ENCODE data around the gene ANKRD27. TPM values are rescaled to one million over a fixed set of nuclear protein-coding genes. Genes with fewer than 3 reads are reported as not detected.
"Not testable (repeated sequence)": the region's sequence is repeated elsewhere in the genome, so short reads cannot be mapped to it uniquely, and the experiment has no call there.

The ANKRD27 gene
- total RNA-seq, 1 donor from 2014 or later = 32.4 TPM

- Histone ChIP-seq H3K27ac (no peak overlapping the region), H3K36me3 (peaks cover 0 to 76% of the 10 kb centered on the region in 2 donors), H3K4me1 (no peaks in the 10 kb centered on the region), H3K9me3 (no peaks in the 10 kb centered on the region), H3K27me3 (no peaks in the 10 kb centered on the region), H3K4me3 (no peak overlapping the region)
- intact Hi-C loops (cut with DNase I) = no loop called here
- peak; percentile 56 to 70 (median 63) for TF ChIP-seq CTCF (IDR thresholded peaks at IDR 0.05)
- no peak for TF ChIP-seq POLR2A (IDR thresholded peaks at IDR 0.05)
- no peak for TF ChIP-seq POLR2AphosphoS5 (IDR thresholded peaks at IDR 0.05; ENCODE audit: insufficient read depth in 1 of 2, low read depth in 1 of 2)
- DNase-seq (ENCODE audit: extremely low spot score in 2 of 2) = no peak
Observed at GRCh38 chr19:32599736-32600157, 75.2 kb downstream of the ANKRD27 start.

DNA sequence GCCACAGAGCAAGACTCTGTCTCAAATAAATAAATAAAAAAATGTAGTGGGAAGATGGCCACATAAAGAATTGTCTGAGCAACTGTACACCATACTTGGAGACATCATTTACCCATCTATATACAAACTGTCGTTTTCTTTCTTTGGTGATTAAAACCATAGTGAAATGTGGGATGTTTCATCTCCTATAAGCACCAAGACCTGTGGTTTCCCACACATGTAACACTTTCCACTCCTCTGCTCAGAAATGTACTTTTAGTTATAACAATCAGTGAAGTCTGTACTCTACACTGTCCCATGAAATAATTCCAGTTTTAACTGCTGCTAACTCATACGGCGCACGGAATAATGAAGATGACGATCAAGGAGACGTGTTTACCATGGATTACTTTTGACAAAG is 75.7 kb downstream of the ANKRD27 start:
- H3K27ac ChIP-seq = no peak overlapping the region
- peaks cover 0 to 72% of the 10 kb centered on the region in 2 donors for H3K36me3 ChIP-seq
- intact Hi-C loops (cut with DNase I) = no loop called here
- H3K9me3 ChIP-seq = no peaks in the 10 kb centered on the region
- no peaks in the 10 kb centered on the region for H3K27me3 ChIP-seq
- TF ChIP-seq CTCF (IDR thresholded peaks at IDR 0.05) (no peak), POLR2AphosphoS5 (IDR thresholded peaks at IDR 0.05; ENCODE audit: insufficient read depth in 1 of 2, low read depth in 1 of 2) (no peak), POLR2A (IDR thresholded peaks at IDR 0.05) (no peak)
- H3K4me3 ChIP-seq = no peak overlapping the region
- no peak for DNase-seq (ENCODE audit: extremely low spot score in 2 of 2)
- H3K4me1 ChIP-seq = no peaks in the 10 kb centered on the region

- Histone ChIP-seq H3K27me3 (no peaks in the 10 kb centered on the region), H3K4me3 (no peak overlapping the region), H3K4me1 (no peaks in the 10 kb centered on the region), H3K36me3 (peaks cover 0 to 59% of the 10 kb centered on the region in 2 donors), H3K27ac (no peak overlapping the region), H3K9me3 (no peaks in the 10 kb centered on the region)
- intact Hi-C loops (cut with DNase I) = no loop called here
- TF ChIP-seq CTCF (IDR thresholded peaks at IDR 0.05) (no peak), POLR2AphosphoS5 (IDR thresholded peaks at IDR 0.05; ENCODE audit: insufficient read depth in 1 of 2, low read depth in 1 of 2) (no peak), POLR2A (IDR thresholded peaks at IDR 0.05) (no peak)
- no peak for DNase-seq (ENCODE audit: extremely low spot score in 2 of 2)
Observed at GRCh38 chr19:32598022-32598421, 77.0 kb downstream of the ANKRD27 start.

- TF ChIP-seq CTCF (IDR thresholded peaks at IDR 0.05) (no peak), POLR2A (IDR thresholded peaks at IDR 0.05) (no peak), POLR2AphosphoS5 (IDR thresholded peaks at IDR 0.05; ENCODE audit: insufficient read depth in 1 of 2, low read depth in 1 of 2) (no peak)
- no peak overlapping the region for H3K4me3 ChIP-seq
- intact Hi-C loops (cut with DNase I) = no loop called here
- H3K4me1 ChIP-seq = no peaks in the 10 kb centered on the region
- H3K36me3 ChIP-seq = peaks cover 0 to 39% of the 10 kb centered on the region in 2 donors
- H3K27ac ChIP-seq = no peak overlapping the region
- H3K27me3 ChIP-seq = no peaks in the 10 kb centered on the region
- H3K9me3 ChIP-seq = no peaks in the 10 kb centered on the region
- DNase-seq (ENCODE audit: extremely low spot score in 2 of 2) = no peak
Observed at GRCh38 chr19:32595491-32595890, 79.5 kb downstream of the ANKRD27 start.

GRCh38 chr19:32594021-32594420 is 81.0 kb downstream of the ANKRD27 start:
- intact Hi-C loops (cut with DNase I) = no loop called here
- Histone ChIP-seq H3K4me1 (no peaks in the 10 kb centered on the region), H3K36me3 (peaks cover 0 to 35% of the 10 kb centered on the region in 2 donors), H3K9me3 (no peaks in the 10 kb centered on the region), H3K4me3 (no peak overlapping the region), H3K27me3 (no peaks in the 10 kb centered on the region), H3K27ac (no peak overlapping the region)
- no peak for DNase-seq (ENCODE audit: extremely low spot score in 2 of 2)
- TF ChIP-seq CTCF (IDR thresholded peaks at IDR 0.05) (no peak), POLR2AphosphoS5 (IDR thresholded peaks at IDR 0.05; ENCODE audit: insufficient read depth in 1 of 2, low read depth in 1 of 2) (no peak), POLR2A (IDR thresholded peaks at IDR 0.05) (no peak)

GRCh38 chr19:32587747-32588504 is 87.1 kb downstream of the ANKRD27 start:
- H3K27ac ChIP-seq; intact Hi-C loops (cut with DNase I); H3K9me3 ChIP-seq; H3K4me3 ChIP-seq; H3K27me3 ChIP-seq; DNase-seq (ENCODE audit: extremely low spot score in 2 of 2); H3K4me1 ChIP-seq: not testable (repeated sequence)
- peaks cover 0 to 32% of the 10 kb centered on the region in 2 donors for H3K36me3 ChIP-seq
